PFSK-1 (cell line): ENCODE data around the gene AHCYL1.

Experiments
- POLR2AphosphoS5 ChIP-seq: IDR thresholded peaks from 2 replicates; pipeline ENCODE4 v1.6.1; 2012; ENCODE audit warnings: low read depth, mild to moderate bottlenecking, control low read depth, low read length, moderate library complexity
- REST ChIP-seq, 2 experiments: IDR thresholded peaks; 2 replicates each; pipeline versions ENCODE4 v1.6.1 to v1.8.0; 2011 to 2012; ENCODE audit warnings: low read depth in 2 of 2, low read length in 2 of 2, control low read depth in 1 of 2, inconsistent platforms in 1 of 2, mild to moderate bottlenecking in 1 of 2, moderate library complexity in 1 of 2; ENCODE audit not compliant: insufficient read depth in 1 of 2
- TAF1 ChIP-seq: IDR thresholded peaks from 2 replicates; pipeline ENCODE4 v1.6.1; 2012; ENCODE audit warnings: low read length, control low read depth, borderline replicate concordance; ENCODE audit not compliant: insufficient read depth

- TF ChIP-seq POLR2AphosphoS5 (0 out of 2 replicates have a peak, but pooled peaks have one; percentile 29), REST (IDR thresholded peaks at IDR 0.05; ENCODE audit: insufficient read depth in 1 of 2, low read depth in 2 of 2, low read length in 2 of 2) (0 out of 4 replicates have a peak, but pooled peaks of 1 of the 2 experiments have one; percentile 17), TAF1 (no peak)
Observed at GRCh38 chr1:110060034-110060661, 75.6 kb downstream of the AHCYL1 start.
